ENCODE data around the gene EFNA2. TPM values are rescaled to one million over a fixed set of nuclear protein-coding genes. Genes with fewer than 3 reads are reported as not detected.

The EFNA2 gene
- total RNA-seq, 1 donor from 2014 or later = 3.8 TPM

DNA sequence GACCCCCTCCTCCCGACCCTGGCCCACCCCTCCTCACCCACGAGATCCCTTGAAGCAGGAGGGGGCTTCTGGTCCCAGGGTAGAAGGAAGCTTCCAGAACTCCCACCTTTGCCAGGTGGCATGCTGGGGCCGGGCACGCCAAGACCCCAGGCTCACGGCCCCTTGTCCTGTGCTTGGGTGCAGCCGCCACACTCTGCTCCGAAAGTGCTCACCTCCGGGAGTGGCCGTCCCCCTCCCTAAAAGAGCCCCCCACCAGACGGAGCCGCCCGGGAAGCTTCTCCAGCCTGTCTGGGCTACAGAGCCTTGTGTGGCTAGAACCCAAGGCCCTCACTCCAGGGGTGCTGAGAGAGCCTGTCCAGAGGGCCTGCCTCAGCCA lies 1.8 kb upstream of the EFNA2 start:
- no peak overlapping the region for H3K27ac Mint-ChIP-seq (ENCODE audit: unreplicated experiment)

GRCh38 chr19:1284293-1284978 lies 1.2 kb upstream of the EFNA2 start:
- DNase-seq (ENCODE audit: extremely low spot score, unreplicated experiment) = no peak
- TF ChIP-seq CTCF (IDR thresholded peaks at IDR 0.05) = no peak
- peak overlapping the region; percentile 62 for H3K4me3 Mint-ChIP-seq (ENCODE audit: unreplicated experiment)
- no peak overlapping the region for H3K27ac Mint-ChIP-seq (ENCODE audit: unreplicated experiment)
- H3K9me3 Mint-ChIP-seq (ENCODE audit: unreplicated experiment) = no peaks in the 10 kb centered on the region
- H3K27me3 Mint-ChIP-seq (ENCODE audit: unreplicated experiment) = peaks cover 11% of the 10 kb centered on the region
- peaks cover 14% of the 10 kb centered on the region for H3K4me1 Mint-ChIP-seq (ENCODE audit: unreplicated experiment)
- H3K36me3 Mint-ChIP-seq (ENCODE audit: unreplicated experiment) = peaks cover 2% of the 10 kb centered on the region

More for the DNA sequence above, 1.8 kb upstream of the EFNA2 start:
- TF ChIP-seq CTCF (IDR thresholded peaks at IDR 0.05) = no peak
- no peak overlapping the region for H3K4me3 Mint-ChIP-seq (ENCODE audit: unreplicated experiment)
- DNase-seq (ENCODE audit: extremely low spot score, unreplicated experiment) = no peak
- no peaks in the 10 kb centered on the region for H3K9me3 Mint-ChIP-seq (ENCODE audit: unreplicated experiment)
- peaks cover 11% of the 10 kb centered on the region for H3K27me3 Mint-ChIP-seq (ENCODE audit: unreplicated experiment)
- H3K36me3 Mint-ChIP-seq (ENCODE audit: unreplicated experiment) = peaks cover 4% of the 10 kb centered on the region
- H3K4me1 Mint-ChIP-seq (ENCODE audit: unreplicated experiment) = peaks cover 14% of the 10 kb centered on the region

DNA sequence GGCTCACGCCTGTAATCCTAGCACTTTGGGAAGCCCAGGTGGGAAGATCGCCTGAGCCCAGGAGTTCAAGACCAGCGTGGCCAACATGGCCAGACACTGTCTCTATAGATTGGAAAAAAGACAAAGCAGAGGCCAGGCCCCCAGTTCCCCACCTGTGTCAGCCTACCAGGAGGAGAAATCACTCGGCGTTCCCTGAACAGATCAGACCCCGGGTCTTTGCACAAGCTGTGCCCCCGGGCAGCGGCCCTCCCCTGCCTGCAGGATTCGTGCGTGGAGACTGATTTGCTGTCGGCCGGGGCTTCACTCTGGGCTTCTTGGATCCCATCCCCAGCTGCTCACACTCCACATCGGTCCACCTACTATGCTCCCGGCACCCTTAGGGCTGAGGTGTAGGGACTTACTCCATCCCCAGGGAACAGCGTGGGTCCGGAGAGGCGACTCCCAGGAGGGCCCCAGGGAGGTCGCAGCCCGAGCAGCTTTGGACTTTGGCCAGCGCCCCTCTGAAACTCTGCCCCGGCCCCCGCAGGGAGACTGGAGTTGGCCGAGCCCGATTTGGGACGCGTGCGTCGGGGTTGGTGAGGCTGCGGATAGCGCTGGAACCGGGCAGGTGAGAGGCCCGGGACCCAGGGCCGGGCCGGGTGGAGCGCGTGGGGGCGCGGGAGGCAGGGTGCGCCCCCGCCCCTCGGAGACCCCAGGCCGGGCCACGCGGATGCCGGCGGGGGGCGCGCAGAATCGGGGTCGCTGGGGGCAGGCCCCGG lies 515 bp upstream of the EFNA2 start:
- peaks cover 11% of the 10 kb centered on the region for H3K27me3 Mint-ChIP-seq (ENCODE audit: unreplicated experiment)
- no peaks in the 10 kb centered on the region for H3K9me3 Mint-ChIP-seq (ENCODE audit: unreplicated experiment)
- no peaks in the 10 kb centered on the region for H3K36me3 Mint-ChIP-seq (ENCODE audit: unreplicated experiment)
- peaks cover 10% of the 10 kb centered on the region for H3K4me1 Mint-ChIP-seq (ENCODE audit: unreplicated experiment)
- no peak overlapping the region for H3K27ac Mint-ChIP-seq (ENCODE audit: unreplicated experiment)
- TF ChIP-seq CTCF (IDR thresholded peaks at IDR 0.05) = no peak
- peak overlapping the region; percentile 62 for H3K4me3 Mint-ChIP-seq (ENCODE audit: unreplicated experiment)
- no peak for DNase-seq (ENCODE audit: extremely low spot score, unreplicated experiment)

GRCh38 chr19:1286487-1287353 lies 1.0 kb downstream of the EFNA2 start:
- Mint-ChIP-seq H3K27me3 (ENCODE audit: unreplicated experiment) (peaks cover 11% of the 10 kb centered on the region), H3K4me3 (ENCODE audit: unreplicated experiment) (peak overlapping the region; percentile 73), H3K36me3 (ENCODE audit: unreplicated experiment) (no peaks in the 10 kb centered on the region), H3K27ac (ENCODE audit: unreplicated experiment) (no peak overlapping the region), H3K4me1 (ENCODE audit: unreplicated experiment) (peaks cover 10% of the 10 kb centered on the region), H3K9me3 (ENCODE audit: unreplicated experiment) (no peaks in the 10 kb centered on the region)
- DNase-seq (ENCODE audit: extremely low spot score, unreplicated experiment) = no peak
- no peak for TF ChIP-seq CTCF (IDR thresholded peaks at IDR 0.05)

All from osteocyte (in vitro differentiated cells).